SK-N-MC (cell line): ENCODE data around the gene C1QTNF3.
"Not testable (repeated sequence)": the region's sequence is repeated elsewhere in the genome, so short reads cannot be mapped to it uniquely, and the experiment has no call there.

Experiments
- DNase-seq: peaks from one replicate; pipeline ENCODE4 v3.0.0-alpha.2; 2011; ENCODE audit warnings: low read depth, low spot score
- H3K27ac ChIP-seq: fragments of 200-600 bp; sonication (generic); 2 replicates; pipeline ENCODE4 v1.5.1; 2016; ENCODE audit warnings: mixed run types
- H3K36me3 ChIP-seq: fragments of 200-600 bp; sonication (generic); 2 replicates; pipeline ENCODE4 v1.6.1; 2017; ENCODE audit warnings: antibody characterized with exemption, low read length, mixed read lengths; ENCODE audit not compliant: insufficient read depth
- H3K4me3 ChIP-seq: fragments of 200-600 bp; sonication (generic); 2 replicates; pipeline ENCODE4 v1.5.1; 2016
- H3K9ac ChIP-seq: fragments of 200-600 bp; sonication (generic); 2 replicates; pipeline ENCODE4 v1.8.0; 2017; ENCODE audit warnings: mixed run types, mixed read lengths; ENCODE audit not compliant: insufficient read length
- H3K9me3 ChIP-seq: fragments of 200-600 bp; sonication (generic); 2 replicates; pipeline ENCODE4 v1.6.1; 2017; ENCODE audit warnings: low read depth, mild to moderate bottlenecking, antibody characterized with exemption, low read length, moderate library complexity, mixed read lengths
- EZH2 ChIP-seq: fragments of 200-600 bp; sonication (generic); IDR thresholded peaks from one replicate; pipeline ENCODE4 v1.6.1; 2017; ENCODE audit warnings: antibody characterized with exemption
- FOXP2 ChIP-seq: optimal IDR thresholded peaks from 2 replicates; pipeline ENCODE3; 2011; ENCODE audit warnings: mild to moderate bottlenecking, moderate library complexity; ENCODE audit not compliant: insufficient read depth; ENCODE audit errors: extremely low read length, control extremely low read depth
- POLR2AphosphoS5 ChIP-seq: IDR thresholded peaks from 2 replicates; pipeline ENCODE4 v1.6.1; 2012; ENCODE audit warnings: mild to moderate bottlenecking, low read depth, low read length, borderline replicate concordance

C1QTNF3 gene

DNA sequence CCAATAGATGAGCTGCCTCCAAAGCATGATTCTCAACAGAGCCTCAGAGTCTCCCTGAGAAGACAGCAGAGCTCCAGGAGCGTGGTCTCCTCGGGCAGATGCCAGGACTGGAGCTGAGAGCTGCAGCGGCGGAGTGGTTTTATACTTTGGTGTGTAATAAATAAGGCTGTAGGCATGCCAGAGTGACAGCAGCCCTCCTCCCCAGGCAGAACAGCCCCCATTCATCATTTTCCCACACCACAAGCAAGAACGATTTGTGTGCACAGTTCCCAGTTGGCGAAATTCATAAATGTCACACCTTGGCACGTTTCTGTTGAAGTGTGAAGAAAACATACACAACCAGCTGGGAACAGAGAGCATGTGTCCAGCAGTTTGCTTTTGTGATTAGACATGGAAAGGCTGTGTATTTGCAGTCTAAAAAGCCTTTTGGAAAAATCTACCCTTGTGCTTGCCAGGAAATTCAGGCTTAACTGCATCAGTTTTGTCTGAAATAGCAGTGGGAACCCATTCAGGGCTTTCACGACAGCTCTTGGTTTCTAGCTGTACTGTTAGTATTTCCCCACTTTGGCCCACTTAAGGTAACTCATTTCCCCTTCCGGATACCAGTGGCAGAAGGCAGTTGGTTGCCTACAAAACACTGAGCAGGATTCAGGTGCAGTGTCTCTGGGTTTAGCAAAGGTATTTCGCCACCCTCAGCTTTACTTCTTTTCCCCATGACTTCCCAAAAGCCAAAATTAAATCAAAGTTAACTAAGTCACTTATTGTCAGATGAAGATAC lies at the start of gene C1QTNF3:
Gene C1QTNF3, minus strand, starts transcription at position 115 of the 778 bp plus-strand sequence. Its CDS starts 88 bp downstream, at position 27.
- TF ChIP-seq EZH2 (no peak), POLR2AphosphoS5 (no peak), FOXP2 (no peak)
- Histone ChIP-seq H3K4me3 (no peak within 1 kb of the TSS), H3K9me3 (no peaks in the 10 kb centered on the region), H3K36me3 (no peaks in the 10 kb centered on the region), H3K9ac (no peak within 1 kb of the TSS), H3K27ac (no peak within 1 kb of the TSS)
- no peak for DNase-seq

DNA sequence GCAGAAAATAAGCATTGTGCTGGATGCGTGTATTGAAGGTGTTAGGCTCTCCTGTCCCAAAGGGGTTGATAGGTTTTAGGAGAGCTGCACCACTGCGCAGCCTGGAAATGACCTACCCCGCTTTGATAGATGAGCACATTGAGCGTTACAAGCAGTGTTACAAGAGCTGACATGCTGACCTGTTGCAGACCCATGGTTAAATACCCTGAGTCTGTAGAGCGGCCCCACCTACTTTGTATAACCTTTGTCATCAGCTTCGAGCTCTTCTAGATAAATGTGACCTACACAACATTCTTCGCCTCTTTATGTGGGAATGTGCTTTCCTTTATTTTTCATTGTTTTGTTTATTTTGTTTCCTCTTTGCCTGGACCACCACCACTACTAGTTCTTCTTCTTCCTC lies 48.0 kb upstream of the C1QTNF3 start:
- H3K27ac ChIP-seq, H3K9ac ChIP-seq, H3K4me3 ChIP-seq, H3K9me3 ChIP-seq, H3K36me3 ChIP-seq, DNase-seq: not testable (repeated sequence)

GRCh38 chr5:34089802-34090201 lies 46.8 kb upstream of the C1QTNF3 start:
- not testable (repeated sequence) for H3K36me3 ChIP-seq, H3K4me3 ChIP-seq, DNase-seq, H3K27ac ChIP-seq, H3K9ac ChIP-seq, H3K9me3 ChIP-seq

DNA sequence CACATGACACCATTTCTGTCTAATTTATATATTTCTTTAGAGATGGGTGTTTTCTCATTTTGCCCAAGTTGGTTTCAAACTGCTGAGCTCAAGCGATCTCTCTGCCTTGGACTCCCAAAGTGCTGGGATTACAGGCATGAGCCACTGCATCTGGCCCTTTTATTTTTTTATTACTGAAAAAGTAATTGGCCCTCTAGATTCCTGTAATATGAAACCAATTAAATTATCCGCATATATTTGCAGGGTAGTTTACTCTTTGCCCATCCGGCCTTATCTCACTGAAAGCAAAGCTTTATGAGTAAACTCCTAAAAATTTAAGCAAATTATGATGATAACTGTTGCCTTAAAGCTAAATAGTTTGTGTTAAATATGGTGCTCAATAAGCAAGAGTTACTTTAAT lies 44.7 kb upstream of the C1QTNF3 start:
- H3K36me3 ChIP-seq, H3K4me3 ChIP-seq, H3K9me3 ChIP-seq, H3K27ac ChIP-seq, H3K9ac ChIP-seq, DNase-seq: not testable (repeated sequence)

DNA sequence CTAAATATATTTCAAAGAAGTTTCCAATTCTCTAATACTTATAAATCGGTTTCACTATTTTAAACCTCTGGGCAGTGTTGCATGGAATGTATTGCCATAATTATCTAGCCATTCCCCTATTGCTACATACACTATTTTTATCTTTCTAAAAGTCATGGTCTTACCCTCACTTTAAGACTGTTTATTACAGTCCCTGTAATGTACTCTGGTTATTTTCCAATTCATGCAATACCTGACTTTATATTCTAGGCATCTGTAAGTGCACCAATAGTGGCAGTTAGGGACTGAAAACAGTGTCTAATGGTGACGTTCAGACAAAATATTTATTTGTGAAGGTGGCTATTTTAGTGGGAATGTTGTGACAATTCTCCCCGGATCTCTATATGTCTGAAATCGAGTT lies 40.9 kb upstream of the C1QTNF3 start:
- not testable (repeated sequence) for H3K4me3 ChIP-seq, H3K9me3 ChIP-seq, H3K9ac ChIP-seq, H3K27ac ChIP-seq, DNase-seq, H3K36me3 ChIP-seq

GRCh38 chr5:34079505-34079904 lies 36.5 kb upstream of the C1QTNF3 start:
- not testable (repeated sequence) for H3K9ac ChIP-seq, H3K27ac ChIP-seq, H3K36me3 ChIP-seq, H3K9me3 ChIP-seq, H3K4me3 ChIP-seq, DNase-seq

GRCh38 chr5:34077636-34078035 lies 34.6 kb upstream of the C1QTNF3 start:
- H3K4me3 ChIP-seq, H3K36me3 ChIP-seq, H3K9me3 ChIP-seq, DNase-seq, H3K27ac ChIP-seq, H3K9ac ChIP-seq: not testable (repeated sequence)

GRCh38 chr5:34076719-34077364 lies 33.8 kb upstream of the C1QTNF3 start:
- H3K27ac ChIP-seq, H3K9ac ChIP-seq, H3K36me3 ChIP-seq, H3K9me3 ChIP-seq, DNase-seq, H3K4me3 ChIP-seq: not testable (repeated sequence)

DNA sequence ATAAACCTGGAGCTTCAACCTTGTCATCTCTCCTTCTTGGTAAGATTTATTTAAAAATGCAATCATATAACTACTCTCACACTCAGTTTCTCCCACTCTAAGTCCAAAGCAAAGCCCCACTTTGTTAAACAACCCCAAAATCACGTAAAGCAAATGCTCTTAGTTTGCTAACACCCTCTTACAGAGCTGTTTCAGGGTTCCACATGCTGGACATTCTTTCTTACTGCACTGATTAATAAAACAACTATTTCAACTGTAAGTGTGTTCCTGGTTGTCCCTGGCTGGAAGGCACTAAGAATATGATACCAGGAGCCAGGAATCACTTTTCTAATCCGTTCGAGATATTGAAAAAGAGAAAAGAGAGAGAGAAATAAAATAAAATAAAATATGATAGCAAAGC lies 31.5 kb upstream of the C1QTNF3 start:
- not testable (repeated sequence) for H3K9ac ChIP-seq, H3K4me3 ChIP-seq, H3K9me3 ChIP-seq, H3K36me3 ChIP-seq, DNase-seq, H3K27ac ChIP-seq

DNA sequence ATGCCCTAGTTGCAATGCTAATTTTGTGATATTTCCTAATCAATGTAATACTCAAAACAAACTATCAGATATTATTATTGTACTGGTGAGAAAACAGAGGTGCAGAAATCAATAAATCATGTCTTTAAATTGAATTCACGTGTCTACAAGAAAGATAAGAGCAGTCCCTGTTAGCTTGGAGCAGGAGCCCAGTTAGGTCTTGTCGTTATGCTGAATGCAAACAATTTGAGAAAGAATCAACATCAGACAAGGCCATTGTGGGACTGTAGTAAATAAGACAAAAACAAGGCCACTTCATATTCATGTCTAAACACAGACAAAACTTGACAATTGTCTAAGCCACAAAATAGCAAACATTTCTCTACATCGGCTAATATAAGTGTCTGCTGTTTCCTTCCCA lies 31.1 kb upstream of the C1QTNF3 start:
- H3K9ac ChIP-seq, H3K4me3 ChIP-seq, H3K36me3 ChIP-seq, H3K27ac ChIP-seq, H3K9me3 ChIP-seq, DNase-seq: not testable (repeated sequence)

- H3K4me3 ChIP-seq, H3K9me3 ChIP-seq, H3K27ac ChIP-seq, H3K9ac ChIP-seq, H3K36me3 ChIP-seq, DNase-seq: not testable (repeated sequence)
Observed at GRCh38 chr5:34070626-34071025, 27.6 kb upstream of the C1QTNF3 start.
